Loucy (cell line): ENCODE results near the gene ARFRP1.

Experiments used
- EZH2phosphoT487 ChIP-seq: fragments of 200-600 bp; IDR thresholded peaks from 2 replicates; pipeline ENCODE4 v1.6.1; 2018; ENCODE audit warnings: antibody characterized with exemption, mild to moderate bottlenecking, moderate library complexity, borderline replicate concordance
- TF ChIP-seq, protein P1 (sequence below): fragments of 200-600 bp; sonication (generic); conservative IDR thresholded peaks from 2 replicates; pipeline ENCODE4 v1.5.1; 2014; ENCODE audit warnings: mild to moderate bottlenecking, antibody characterized with exemption, low read length

DNA sequence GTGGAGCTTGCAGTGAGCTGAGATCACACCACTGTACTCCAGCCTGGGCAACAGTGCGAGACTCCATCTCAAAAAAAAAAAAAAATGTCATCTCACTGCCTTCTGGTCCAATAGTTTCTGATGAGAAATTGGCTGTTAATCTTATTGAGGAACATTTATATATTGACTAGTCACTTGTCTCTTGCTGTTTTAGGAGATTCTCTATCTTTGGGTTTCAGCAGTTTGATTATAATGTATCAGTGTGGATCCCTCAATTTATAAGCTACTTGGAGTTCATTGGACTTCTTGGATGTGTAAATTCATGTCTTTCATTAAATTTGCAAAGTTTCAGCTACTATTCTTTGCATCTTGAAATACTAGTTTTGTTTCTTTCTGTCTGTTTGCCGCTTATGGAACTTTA is 11.2 kb upstream of the ARFRP1 start:
- TF ChIP-seq, protein P1, sequence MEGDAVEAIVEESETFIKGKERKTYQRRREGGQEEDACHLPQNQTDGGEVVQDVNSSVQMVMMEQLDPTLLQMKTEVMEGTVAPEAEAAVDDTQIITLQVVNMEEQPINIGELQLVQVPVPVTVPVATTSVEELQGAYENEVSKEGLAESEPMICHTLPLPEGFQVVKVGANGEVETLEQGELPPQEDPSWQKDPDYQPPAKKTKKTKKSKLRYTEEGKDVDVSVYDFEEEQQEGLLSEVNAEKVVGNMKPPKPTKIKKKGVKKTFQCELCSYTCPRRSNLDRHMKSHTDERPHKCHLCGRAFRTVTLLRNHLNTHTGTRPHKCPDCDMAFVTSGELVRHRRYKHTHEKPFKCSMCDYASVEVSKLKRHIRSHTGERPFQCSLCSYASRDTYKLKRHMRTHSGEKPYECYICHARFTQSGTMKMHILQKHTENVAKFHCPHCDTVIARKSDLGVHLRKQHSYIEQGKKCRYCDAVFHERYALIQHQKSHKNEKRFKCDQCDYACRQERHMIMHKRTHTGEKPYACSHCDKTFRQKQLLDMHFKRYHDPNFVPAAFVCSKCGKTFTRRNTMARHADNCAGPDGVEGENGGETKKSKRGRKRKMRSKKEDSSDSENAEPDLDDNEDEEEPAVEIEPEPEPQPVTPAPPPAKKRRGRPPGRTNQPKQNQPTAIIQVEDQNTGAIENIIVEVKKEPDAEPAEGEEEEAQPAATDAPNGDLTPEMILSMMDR: no peak
- no peak for TF ChIP-seq EZH2phosphoT487
